Activated naive CD8-positive, alpha-beta T cell (primary cell): ENCODE measurements around the gene ALOXE3.
A peak's percentile ranks its signal among the peaks of the same experiment; 100 is the strongest.
"Not testable (repeated sequence)": the region's sequence is repeated elsewhere in the genome, so short reads cannot be mapped to it uniquely, and the experiment has no call there.

ENCODE experiments used
- H3K27ac Mint-ChIP-seq: one replicate; pipeline ENCODE4 v1.8.0; 2021; ENCODE audit warnings: mixed read lengths
- H3K27me3 Mint-ChIP-seq: one replicate; pipeline ENCODE4 v1.8.0; 2021; ENCODE audit warnings: mixed read lengths
- H3K36me3 Mint-ChIP-seq: one replicate; pipeline ENCODE4 v1.8.0; 2021; ENCODE audit warnings: mixed read lengths
- H3K4me1 Mint-ChIP-seq: one replicate; pipeline ENCODE4 v1.8.0; 2021; ENCODE audit warnings: low read depth, mixed read lengths
- H3K4me3 Mint-ChIP-seq: one replicate; pipeline ENCODE4 v1.8.0; 2021; ENCODE audit warnings: mild to moderate bottlenecking, mixed read lengths
- H3K9me3 Mint-ChIP-seq: one replicate; pipeline ENCODE4 v1.8.0; 2021; ENCODE audit warnings: low read depth, mixed read lengths

The ALOXE3 gene

GRCh38 chr17:8084250-8084649, 34.1 kb downstream of the ALOXE3 start:
- H3K4me1 Mint-ChIP-seq, result peaks cover 8% of the 10 kb centered on the region
- H3K4me3 Mint-ChIP-seq, result no peak overlapping the region
- no peak overlapping the region for H3K27ac Mint-ChIP-seq
- peaks cover 2% of the 10 kb centered on the region for H3K36me3 Mint-ChIP-seq
- H3K27me3 Mint-ChIP-seq, result peaks cover 4% of the 10 kb centered on the region
- H3K9me3 Mint-ChIP-seq, result no peaks in the 10 kb centered on the region

- Mint-ChIP-seq H3K9me3 (no peaks in the 10 kb centered on the region), H3K27ac (no peak overlapping the region), H3K4me1 (peaks cover 11% of the 10 kb centered on the region), H3K36me3 (peaks cover 2% of the 10 kb centered on the region), H3K27me3 (no peaks in the 10 kb centered on the region), H3K4me3 (no peak overlapping the region)
Observed at GRCh38 chr17:8082292-8082691, 36.0 kb downstream of the ALOXE3 start.

GRCh38 chr17:8081876-8082275, 36.4 kb downstream of the ALOXE3 start:
- Mint-ChIP-seq H3K27me3 (no peaks in the 10 kb centered on the region), H3K4me1 (peaks cover 11% of the 10 kb centered on the region), H3K9me3 (no peaks in the 10 kb centered on the region)

GRCh38 chr17:8080799-8081219, 37.5 kb downstream of the ALOXE3 start:
- peaks cover 11% of the 10 kb centered on the region for H3K4me1 Mint-ChIP-seq
- peaks cover 2% of the 10 kb centered on the region for H3K36me3 Mint-ChIP-seq
- no peaks in the 10 kb centered on the region for H3K27me3 Mint-ChIP-seq
- H3K4me3 Mint-ChIP-seq, result peak overlapping the region; percentile 57
- H3K27ac Mint-ChIP-seq, result no peak overlapping the region
- H3K9me3 Mint-ChIP-seq, result no peaks in the 10 kb centered on the region

More at GRCh38 chr17:8081876-8082275, 36.4 kb downstream of the ALOXE3 start:
- Mint-ChIP-seq H3K27ac (no peak overlapping the region), H3K4me3 (peak overlapping the region; percentile 20), H3K36me3 (peaks cover 2% of the 10 kb centered on the region)

GRCh38 chr17:8080208-8080798, 38.0 kb downstream of the ALOXE3 start:
- Mint-ChIP-seq H3K36me3 (peaks cover 2% of the 10 kb centered on the region), H3K9me3 (no peaks in the 10 kb centered on the region), H3K4me1 (peaks cover 11% of the 10 kb centered on the region), H3K27ac (no peak overlapping the region), H3K27me3 (no peaks in the 10 kb centered on the region), H3K4me3 (peak overlapping the region; percentile 92)

- Mint-ChIP-seq H3K4me1 (peaks cover 15% of the 10 kb centered on the region), H3K9me3 (no peaks in the 10 kb centered on the region), H3K27me3 (peaks cover 4% of the 10 kb centered on the region), H3K36me3 (peaks cover 2% of the 10 kb centered on the region), H3K27ac (peak overlapping the region; percentile 75), H3K4me3 (peak overlapping the region; percentile 92)
Observed at GRCh38 chr17:8079291-8080207, 38.8 kb downstream of the ALOXE3 start.

- not testable (repeated sequence) for H3K36me3 Mint-ChIP-seq, H3K27ac Mint-ChIP-seq, H3K9me3 Mint-ChIP-seq, H3K27me3 Mint-ChIP-seq
- Mint-ChIP-seq H3K4me3 (peak overlapping the region; percentile 27), H3K4me1 (peaks cover 28% of the 10 kb centered on the region)
Observed at GRCh38 chr17:8077939-8078338, 40.4 kb downstream of the ALOXE3 start.

- Mint-ChIP-seq H3K4me3 (no peak overlapping the region), H3K36me3 (no peaks in the 10 kb centered on the region), H3K27me3 (peaks cover 12% of the 10 kb centered on the region), H3K9me3 (no peaks in the 10 kb centered on the region), H3K4me1 (peaks cover 33% of the 10 kb centered on the region), H3K27ac (no peak overlapping the region)
Observed at GRCh38 chr17:8076502-8077266, 41.6 kb downstream of the ALOXE3 start.

- Mint-ChIP-seq H3K36me3 (no peaks in the 10 kb centered on the region), H3K27ac (no peak overlapping the region), H3K4me3 (no peak overlapping the region), H3K27me3 (peaks cover 12% of the 10 kb centered on the region), H3K9me3 (no peaks in the 10 kb centered on the region), H3K4me1 (peaks cover 33% of the 10 kb centered on the region)
Observed at GRCh38 chr17:8075574-8076342, 42.6 kb downstream of the ALOXE3 start.

GRCh38 chr17:8075081-8075480, 43.2 kb downstream of the ALOXE3 start:
- Mint-ChIP-seq H3K9me3 (no peaks in the 10 kb centered on the region), H3K27ac (no peak overlapping the region), H3K27me3 (peaks cover 14% of the 10 kb centered on the region), H3K4me1 (peaks cover 29% of the 10 kb centered on the region), H3K36me3 (no peaks in the 10 kb centered on the region), H3K4me3 (no peak overlapping the region)

GRCh38 chr17:8074554-8074953, 43.8 kb downstream of the ALOXE3 start:
- no peaks in the 10 kb centered on the region for H3K9me3 Mint-ChIP-seq
- H3K27ac Mint-ChIP-seq, result no peak overlapping the region

GRCh38 chr17:8073627-8074484, 44.5 kb downstream of the ALOXE3 start:
- H3K27ac Mint-ChIP-seq, result peak overlapping the region; percentile 43
- peak overlapping the region; percentile 88 for H3K4me3 Mint-ChIP-seq
- peaks cover 14% of the 10 kb centered on the region for H3K27me3 Mint-ChIP-seq
- H3K36me3 Mint-ChIP-seq, result no peaks in the 10 kb centered on the region
- H3K9me3 Mint-ChIP-seq, result no peaks in the 10 kb centered on the region
- peaks cover 22% of the 10 kb centered on the region for H3K4me1 Mint-ChIP-seq

More at GRCh38 chr17:8074554-8074953, 43.8 kb downstream of the ALOXE3 start:
- peaks cover 26% of the 10 kb centered on the region for H3K4me1 Mint-ChIP-seq
- H3K4me3 Mint-ChIP-seq, result no peak overlapping the region
- peaks cover 14% of the 10 kb centered on the region for H3K27me3 Mint-ChIP-seq
- H3K36me3 Mint-ChIP-seq, result no peaks in the 10 kb centered on the region

GRCh38 chr17:8072729-8073461, 45.4 kb downstream of the ALOXE3 start:
- no peak overlapping the region for H3K27ac Mint-ChIP-seq
- H3K27me3 Mint-ChIP-seq, result peaks cover 14% of the 10 kb centered on the region
- H3K4me1 Mint-ChIP-seq, result peaks cover 22% of the 10 kb centered on the region
- no peaks in the 10 kb centered on the region for H3K36me3 Mint-ChIP-seq
- peak overlapping the region; percentile 88 for H3K4me3 Mint-ChIP-seq
- H3K9me3 Mint-ChIP-seq, result no peaks in the 10 kb centered on the region
